Activated CD8-positive, alpha-beta memory T cell treated with anti-CD3 and anti-CD28 coated beads, Interleukin-2, amount 50 U/mL, for 4 hours (primary cell): ENCODE measurements around the gene SLC17A2.

ENCODE experiments used
- DNase-seq: peaks from one replicate; pipeline ENCODE4 v3.0.0-alpha.2; 2020

The SLC17A2 gene

DNA sequence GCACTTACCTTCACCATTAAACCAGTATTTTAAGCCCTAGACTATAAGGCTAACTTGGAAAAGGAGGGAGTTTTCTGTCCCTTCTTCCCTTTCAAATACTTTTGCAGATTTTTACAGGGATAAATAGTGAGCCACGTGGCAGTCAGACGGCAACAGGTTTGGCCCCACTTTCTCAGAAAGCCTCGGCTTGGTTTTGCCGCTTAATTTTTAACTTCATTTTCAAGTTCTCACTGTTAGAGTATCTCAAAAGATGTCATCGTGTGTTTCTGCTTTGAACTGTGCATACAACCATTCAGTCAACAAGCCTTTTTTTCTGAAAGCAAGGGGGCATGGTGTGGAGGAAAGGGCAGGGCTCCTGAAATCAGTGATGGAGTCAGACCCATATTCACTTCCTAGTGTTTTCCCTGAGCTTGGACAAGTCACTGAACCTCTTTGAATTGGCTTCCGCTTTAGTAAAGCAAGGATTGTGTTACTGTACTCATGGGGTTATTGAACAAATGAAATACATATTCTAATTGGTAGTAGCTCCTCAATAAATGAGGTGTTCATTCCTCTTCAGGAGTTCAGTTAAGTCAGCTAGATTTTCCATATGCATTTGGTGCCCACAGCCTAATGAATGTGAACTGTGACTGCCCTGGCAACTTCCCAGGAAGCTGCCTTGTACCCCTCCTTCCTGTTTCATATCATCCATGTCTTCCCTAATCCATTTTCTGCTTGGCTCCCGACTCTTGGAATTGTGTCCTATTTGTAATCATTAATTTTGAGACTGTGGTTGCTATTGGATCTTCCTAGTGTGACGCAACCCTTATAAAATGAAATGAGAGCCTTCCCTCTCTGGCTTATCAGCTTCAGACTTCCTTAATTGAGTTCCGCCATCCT is at the start of gene SLC17A2:
Gene SLC17A2 (minus strand): TSS at position 160 of the 879 bp plus-strand sequence. CDS start 4,895 bp downstream, outside the sequence.
- no peak for DNase-seq

DNA sequence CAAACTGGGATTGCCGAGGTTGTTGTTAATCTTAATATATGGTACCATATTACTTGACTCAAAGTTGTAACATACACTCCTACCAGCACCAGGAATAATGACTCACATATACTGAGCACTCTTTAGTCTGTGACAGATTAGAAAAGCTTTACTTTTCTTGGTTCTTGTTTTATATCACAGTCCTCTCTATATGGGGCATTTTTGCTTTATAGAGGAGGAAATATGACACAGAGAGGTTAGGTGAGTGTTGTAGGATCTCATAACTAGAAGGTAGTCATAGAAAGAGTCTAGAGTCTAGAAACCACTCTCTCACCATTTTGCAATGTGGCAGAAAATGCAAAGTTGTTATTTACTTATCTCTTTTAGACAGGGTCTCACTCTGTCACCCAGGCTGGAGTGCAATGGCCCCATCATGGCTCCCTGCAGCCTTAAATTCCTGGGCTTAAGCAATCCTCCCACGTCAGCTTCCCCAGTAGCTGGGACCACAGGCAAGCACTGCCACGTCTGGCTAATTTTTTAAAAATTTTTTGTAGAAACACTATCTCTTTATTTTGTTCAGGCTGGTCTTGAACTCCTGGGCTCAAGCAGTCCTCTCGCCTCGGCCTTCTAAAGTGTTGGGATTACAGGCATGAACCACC is 45.6 kb upstream of the SLC17A2 start:
- DNase-seq: no peak

DNA sequence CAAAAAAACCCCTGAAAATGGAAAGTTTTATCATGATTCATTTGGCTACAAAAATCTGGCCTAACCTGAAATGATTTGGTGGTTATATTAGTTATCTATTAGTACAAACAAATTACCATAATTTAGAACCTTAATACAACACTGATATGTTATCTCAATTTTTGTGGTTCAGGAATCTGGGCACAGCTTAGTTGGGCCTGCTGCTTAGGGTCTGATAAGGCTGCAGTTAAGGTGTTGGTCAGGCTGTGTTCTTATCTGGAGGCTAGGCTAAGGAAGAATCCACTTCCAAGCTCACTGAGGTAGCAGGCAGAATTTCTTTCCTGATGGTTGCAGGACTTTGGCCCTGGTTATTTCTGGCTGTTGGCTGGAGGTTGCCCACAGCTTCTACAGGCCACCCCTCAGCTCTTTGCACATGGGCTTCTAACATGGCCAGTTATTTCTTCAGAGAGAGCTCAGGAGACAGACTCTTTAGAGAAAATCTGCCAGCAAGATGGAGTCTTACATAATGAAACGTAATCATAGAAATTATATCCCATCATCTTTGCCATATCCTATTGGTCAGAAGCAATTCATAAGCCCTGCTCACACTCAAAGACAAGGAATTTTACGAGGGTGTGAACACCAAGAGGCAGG is 43.5 kb upstream of the SLC17A2 start:
- DNase-seq: no peak

- no peak for DNase-seq
Measured at GRCh38 chr6:25972902-25973301, 42.4 kb upstream of the SLC17A2 start.

- no peak for DNase-seq
Measured at GRCh38 chr6:25972128-25972527, 41.6 kb upstream of the SLC17A2 start.

DNA sequence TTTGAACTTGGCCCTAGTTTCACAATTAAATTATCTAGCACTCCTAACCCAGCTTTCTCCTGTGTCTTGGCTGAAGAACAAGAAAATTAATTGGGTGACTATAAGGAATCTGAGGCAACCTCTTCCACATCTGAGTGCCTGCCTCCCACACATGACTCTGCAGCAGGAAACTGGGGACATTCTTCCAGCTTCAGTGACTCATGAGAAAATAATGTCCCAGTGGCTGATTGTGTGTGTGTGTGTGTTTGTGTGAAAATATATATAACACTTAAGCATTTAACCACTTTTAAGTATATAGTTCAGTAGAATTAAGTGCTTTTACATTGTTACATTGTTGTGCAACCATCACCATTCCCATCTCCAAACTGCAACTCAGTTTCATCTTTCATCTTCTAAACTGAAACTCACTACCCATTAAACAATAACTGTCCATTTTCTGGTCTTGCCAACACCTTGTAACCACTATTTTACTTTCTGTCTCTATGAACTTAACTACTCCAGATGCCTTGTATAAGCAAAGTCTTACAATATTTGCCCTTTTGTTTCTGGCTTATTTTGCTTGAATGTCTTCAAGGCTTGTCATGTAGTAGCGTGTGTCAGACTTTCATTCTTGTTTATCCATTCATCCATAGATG is 40.8 kb upstream of the SLC17A2 start:
- no peak for DNase-seq

DNA sequence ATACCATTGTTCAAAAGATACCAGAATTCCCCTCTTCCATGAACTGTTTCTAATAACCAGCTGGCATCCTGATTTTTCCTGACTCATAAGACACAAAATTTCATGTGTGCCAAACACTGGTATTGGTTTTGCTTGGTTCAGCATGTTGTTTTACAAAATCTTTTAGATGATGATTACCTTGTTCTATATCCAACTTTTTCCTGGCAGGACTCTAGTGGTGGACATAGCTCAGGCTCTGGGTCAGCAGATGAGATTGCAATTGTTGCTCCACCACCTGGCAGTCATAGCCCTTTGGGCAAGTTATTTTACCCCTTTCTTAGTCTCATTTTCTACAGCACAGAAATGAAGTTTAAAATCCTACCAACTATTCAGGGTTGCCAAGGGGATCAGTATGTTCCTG is 38.3 kb upstream of the SLC17A2 start:
- no peak for DNase-seq

- DNase-seq: no peak
Measured at GRCh38 chr6:25966711-25967110, 36.2 kb upstream of the SLC17A2 start.

- DNase-seq: no peak
Measured at GRCh38 chr6:25965058-25965457, 34.6 kb upstream of the SLC17A2 start.

DNA sequence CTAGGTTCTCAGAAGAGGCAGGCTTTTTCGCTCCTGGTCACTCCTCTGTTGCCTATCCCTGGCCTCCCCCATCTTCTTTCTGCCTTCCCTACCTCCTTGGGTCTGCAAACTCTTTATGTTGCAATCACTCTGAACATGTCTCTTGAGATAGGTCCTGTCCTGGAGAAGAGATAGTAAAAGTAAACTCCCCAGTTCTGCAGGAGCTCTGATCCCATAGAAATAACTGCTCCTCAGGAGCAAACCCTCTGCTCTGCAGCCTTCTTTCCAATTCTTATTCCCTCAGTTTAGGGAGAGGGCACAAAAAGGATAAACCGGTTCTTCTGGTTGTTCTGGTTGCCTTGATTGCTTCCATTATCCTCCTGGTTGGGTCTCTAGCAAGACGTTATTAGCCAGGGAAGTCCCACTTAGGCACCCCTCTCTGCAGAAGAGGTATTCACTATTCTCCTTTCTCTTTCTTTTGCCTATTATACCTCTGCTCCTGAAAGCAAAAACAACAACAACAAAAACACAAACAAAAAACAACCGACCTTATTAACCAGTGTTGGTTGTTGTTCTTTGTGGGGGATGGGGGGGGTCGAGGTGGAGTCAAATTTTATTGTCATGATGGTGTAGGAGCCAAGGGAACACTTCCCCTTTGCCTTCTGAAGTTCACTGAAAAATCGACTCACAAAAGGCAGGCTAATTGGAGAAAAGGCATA is 33.1 kb upstream of the SLC17A2 start:
- DNase-seq: no peak

GRCh38 chr6:25962149-25963127 is 31.9 kb upstream of the SLC17A2 start, which contains the start of gene TRIM38:
TSS of gene TRIM38 (plus strand) at chr6:25962802. CDS start at chr6:25966523, 3,721 bp downstream.
- DNase-seq: peak; percentile 64

GRCh38 chr6:25961619-25962148 is 31.2 kb upstream of the SLC17A2 start:
- DNase-seq: no peak

GRCh38 chr6:25960734-25961133 is 30.2 kb upstream of the SLC17A2 start:
- DNase-seq: no peak

- DNase-seq: no peak
Measured at GRCh38 chr6:25959890-25960536, 29.5 kb upstream of the SLC17A2 start.

- DNase-seq: no peak
Measured at GRCh38 chr6:25958700-25959162, 28.2 kb upstream of the SLC17A2 start.

DNA sequence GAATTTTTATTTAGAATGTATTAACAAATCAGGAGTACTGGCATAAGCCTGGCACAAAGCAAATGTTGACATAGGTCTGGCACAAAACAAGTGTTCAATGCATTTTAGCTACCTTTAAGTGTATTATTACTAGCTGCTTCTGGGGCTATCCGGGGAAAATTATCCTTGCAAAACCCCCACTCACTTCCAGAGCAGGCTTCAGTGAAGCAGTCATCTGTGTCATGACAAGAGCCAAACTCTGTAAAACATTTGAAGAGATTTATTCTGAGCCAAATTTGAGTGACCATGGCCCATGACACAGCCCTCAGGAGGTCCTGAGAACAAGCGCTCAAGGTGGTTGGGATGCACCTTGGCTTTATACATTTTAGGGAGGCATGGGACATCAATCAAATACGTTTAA is 25.7 kb upstream of the SLC17A2 start:
- DNase-seq: no peak

- DNase-seq: no peak
Measured at GRCh38 chr6:25954756-25955155, 24.3 kb upstream of the SLC17A2 start.

DNA sequence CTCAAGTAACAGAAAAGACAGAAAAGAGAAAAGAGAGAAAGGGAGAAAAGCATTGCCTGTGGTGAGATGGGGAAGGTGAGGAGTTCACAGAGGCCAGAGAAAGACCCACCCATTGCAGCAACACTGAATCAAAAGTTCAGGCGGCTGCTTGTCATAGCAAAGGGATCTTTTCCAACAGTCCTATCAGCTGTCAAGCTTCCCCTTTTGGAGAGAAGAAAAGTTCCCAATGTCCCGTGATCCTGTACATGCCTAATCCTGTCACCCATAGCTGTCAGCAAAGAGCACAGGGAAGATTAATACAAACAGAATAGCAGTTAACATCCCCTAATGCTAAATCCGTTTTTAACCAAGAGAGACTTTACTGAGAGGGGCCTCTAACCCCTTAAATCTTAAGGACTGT is 23.2 kb upstream of the SLC17A2 start:
- no peak for DNase-seq

- DNase-seq: no peak
Measured at GRCh38 chr6:25952535-25952934, 22.0 kb upstream of the SLC17A2 start.

DNA sequence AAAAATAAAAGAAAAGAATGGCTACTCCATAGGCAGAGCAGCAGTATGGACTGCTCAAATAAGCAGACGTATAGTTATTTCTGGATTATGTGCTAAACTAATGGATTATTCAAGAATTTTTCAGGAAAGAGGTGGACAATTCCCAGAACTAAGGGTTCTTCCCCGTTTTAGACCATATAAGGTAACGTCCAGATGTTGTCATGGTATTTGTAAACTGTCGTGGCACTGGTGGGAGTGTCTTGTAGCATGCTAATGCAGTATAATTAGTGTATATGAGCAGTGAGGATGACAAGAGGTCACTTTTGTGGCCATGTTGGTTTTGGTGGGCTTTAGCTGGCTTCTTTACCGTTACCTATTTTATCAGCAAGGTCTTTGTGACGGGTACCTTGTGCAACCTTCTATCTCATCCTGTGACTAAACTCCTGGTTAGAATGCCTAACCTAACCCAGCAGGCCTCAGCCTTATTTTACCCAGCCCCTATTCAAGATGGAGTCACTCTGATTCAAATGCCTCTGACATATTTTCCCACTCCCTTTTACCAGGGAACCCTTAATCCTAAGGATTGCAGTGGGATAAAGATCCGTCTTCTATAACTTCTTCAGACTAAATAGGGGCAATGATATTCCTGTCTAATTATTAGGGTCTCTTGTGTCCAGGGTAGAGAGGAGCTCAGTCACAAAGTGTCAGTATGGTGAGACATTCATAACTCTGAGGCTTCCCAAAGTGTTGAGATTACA is 21.0 kb upstream of the SLC17A2 start:
- DNase-seq: no peak
